Measurements from ENCODE around the gene SERAC1. TPM values are rescaled to one million over a fixed set of nuclear protein-coding genes. Genes with fewer than 3 reads are reported as not detected.

Gene SERAC1
- total RNA-seq, 2 donors from 2014 or later = 15.1 to 19.4 TPM

GRCh38 chr6:158205169-158205944 lies 37.3 kb upstream of the SERAC1 start:
- H3K9ac ChIP-seq (ENCODE audit: extremely low read depth, low read length, poor library complexity, severe bottlenecking) = no peak overlapping the region
- WGBS, 2 experiments (ENCODE audit: insufficient coverage in 1 of 2, insufficient read length in 1 of 2) = 59 to 60% methylated on average over 10 to 13 of the region's 13 CpGs
- no peak overlapping the region for H3K27ac ChIP-seq (ENCODE audit: low read depth, low read length)
- no peak overlapping the region for H3K27ac Mint-ChIP-seq
- peak; percentile 94 for TF ChIP-seq CTCF (conservative IDR thresholded peaks at IDR 0.05)
- H3K36me3 ChIP-seq (ENCODE audit: control insufficient read depth, insufficient read depth, low read length) = no peaks in the 10 kb centered on the region
- H3K4me1 ChIP-seq (ENCODE audit: control insufficient read depth, insufficient read depth, low read length) = no peaks in the 10 kb centered on the region
- H3K27me3 Mint-ChIP-seq (ENCODE audit: insufficient read depth) = peaks cover 3% of the 10 kb centered on the region
- DNase-seq = peak; percentile 79
- no peaks in the 10 kb centered on the region for H3K4me1 Mint-ChIP-seq
- H3K9me3 ChIP-seq (ENCODE audit: control insufficient read depth, low read length) = no peaks in the 10 kb centered on the region
- no peaks in the 10 kb centered on the region for H3K9me3 Mint-ChIP-seq
- H3K4me3 ChIP-seq (ENCODE audit: low read length) = no peak overlapping the region
- H3K27me3 ChIP-seq (ENCODE audit: control insufficient read depth, insufficient read depth, low read length, poor library complexity, severe bottlenecking) = no peaks in the 10 kb centered on the region
- H3K4me3 Mint-ChIP-seq = no peak overlapping the region
- H3K36me3 Mint-ChIP-seq (ENCODE audit: low read depth) = no peaks in the 10 kb centered on the region

- Mint-ChIP-seq H3K9me3 (no peaks in the 10 kb centered on the region), H3K27ac (peak overlapping the region; percentile 18), H3K4me1 (peaks cover 14% of the 10 kb centered on the region), H3K27me3 (ENCODE audit: insufficient read depth) (no peaks in the 10 kb centered on the region), H3K4me3 (no peak overlapping the region), H3K36me3 (ENCODE audit: low read depth) (peaks cover 10% of the 10 kb centered on the region)
- Histone ChIP-seq H3K27me3 (ENCODE audit: control insufficient read depth, insufficient read depth, low read length, poor library complexity, severe bottlenecking) (no peaks in the 10 kb centered on the region), H3K4me3 (ENCODE audit: low read length) (no peak overlapping the region), H3K9me3 (ENCODE audit: control insufficient read depth, low read length) (no peaks in the 10 kb centered on the region), H3K27ac (ENCODE audit: low read depth, low read length) (no peak overlapping the region), H3K36me3 (ENCODE audit: control insufficient read depth, insufficient read depth, low read length) (peaks cover 9% of the 10 kb centered on the region), H3K4me1 (ENCODE audit: control insufficient read depth, insufficient read depth, low read length) (no peaks in the 10 kb centered on the region), H3K9ac (ENCODE audit: extremely low read depth, low read length, poor library complexity, severe bottlenecking) (no peak overlapping the region)
- DNase-seq = peak; percentile 47
- no peak for TF ChIP-seq CTCF (conservative IDR thresholded peaks at IDR 0.05)
- 93 to 96% methylated on average over 13 of the region's 13 CpGs for WGBS, 2 experiments (ENCODE audit: insufficient coverage in 1 of 2, insufficient read length in 1 of 2)
Measured at GRCh38 chr6:158198461-158198860, 30.4 kb upstream of the SERAC1 start.

DNA sequence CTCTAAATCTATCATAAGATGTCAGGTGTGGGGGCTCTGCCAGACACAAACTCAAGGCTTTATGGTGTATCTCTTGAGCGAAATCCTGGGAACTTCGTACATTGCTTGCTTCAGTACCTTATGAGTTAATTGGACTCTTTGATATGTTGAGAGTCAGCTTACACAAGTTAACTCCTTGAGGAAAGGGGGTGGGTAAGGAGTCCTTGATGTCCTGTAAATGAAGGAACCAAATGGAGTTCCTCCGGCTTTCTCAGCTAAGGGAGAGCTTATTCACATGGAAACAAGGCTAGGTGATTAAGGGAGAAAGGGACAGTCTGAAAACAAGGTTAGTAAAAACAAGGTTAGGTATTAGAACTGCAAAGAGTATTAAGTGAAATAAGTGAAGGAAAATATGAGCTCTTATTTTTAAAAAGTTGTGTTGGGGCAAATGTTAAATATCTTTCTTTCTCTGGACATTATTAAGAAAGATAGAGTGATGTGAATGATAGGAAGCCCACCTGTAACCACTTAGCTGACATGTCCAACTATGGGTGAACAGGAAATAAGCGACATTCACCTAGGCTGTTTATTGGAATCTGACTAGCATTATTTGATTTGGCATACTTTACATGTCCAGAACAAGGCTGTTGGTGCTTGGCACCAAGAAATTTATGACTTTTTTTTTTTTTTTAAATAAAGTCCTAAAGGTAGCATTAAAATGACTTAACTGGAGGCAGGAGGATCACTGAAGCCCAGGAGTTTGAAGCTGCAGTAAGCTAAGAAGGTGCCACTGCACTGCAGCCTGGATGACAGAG lies 26.6 kb upstream of the SERAC1 start:
- H3K36me3 Mint-ChIP-seq (ENCODE audit: low read depth) = peaks cover 31% of the 10 kb centered on the region
- H3K9me3 ChIP-seq (ENCODE audit: control insufficient read depth, low read length) = no peaks in the 10 kb centered on the region
- no peak for TF ChIP-seq CTCF (conservative IDR thresholded peaks at IDR 0.05)
- H3K9me3 Mint-ChIP-seq = no peaks in the 10 kb centered on the region
- H3K4me1 Mint-ChIP-seq = peaks cover 14% of the 10 kb centered on the region
- H3K36me3 ChIP-seq (ENCODE audit: control insufficient read depth, insufficient read depth, low read length) = peaks cover 38% of the 10 kb centered on the region
- no peak overlapping the region for H3K27ac Mint-ChIP-seq
- H3K9ac ChIP-seq (ENCODE audit: extremely low read depth, low read length, poor library complexity, severe bottlenecking) = no peak overlapping the region
- DNase-seq = peak; percentile 57
- H3K27ac ChIP-seq (ENCODE audit: low read depth, low read length) = no peak overlapping the region
- no peak overlapping the region for H3K4me3 ChIP-seq (ENCODE audit: low read length)
- 60 to 64% methylated on average over 4 of the region's 4 CpGs for WGBS, 2 experiments (ENCODE audit: insufficient coverage in 1 of 2, insufficient read length in 1 of 2)
- peak overlapping the region; percentile 9 for H3K4me3 Mint-ChIP-seq
- no peaks in the 10 kb centered on the region for H3K27me3 Mint-ChIP-seq (ENCODE audit: insufficient read depth)
- no peaks in the 10 kb centered on the region for H3K27me3 ChIP-seq (ENCODE audit: control insufficient read depth, insufficient read depth, low read length, poor library complexity, severe bottlenecking)
- H3K4me1 ChIP-seq (ENCODE audit: control insufficient read depth, insufficient read depth, low read length) = no peaks in the 10 kb centered on the region

All from endodermal cell (in vitro differentiated cells).